HG03025 (cell line): ENCODE results near the gene PGAP6.
"Not testable (repeated sequence)": the region's sequence is repeated elsewhere in the genome, so short reads cannot be mapped to it uniquely, and the experiment has no call there.

Experiments used
- ATAC-seq: cut with Tn5 transposase; IDR thresholded peaks from one replicate; pipeline ENCODE4 v1.9.1; 2021; ENCODE audit warnings: mild to moderate bottlenecking, moderate library complexity; ENCODE audit not compliant: unreplicated experiment, low FRiP score

Gene PGAP6

DNA sequence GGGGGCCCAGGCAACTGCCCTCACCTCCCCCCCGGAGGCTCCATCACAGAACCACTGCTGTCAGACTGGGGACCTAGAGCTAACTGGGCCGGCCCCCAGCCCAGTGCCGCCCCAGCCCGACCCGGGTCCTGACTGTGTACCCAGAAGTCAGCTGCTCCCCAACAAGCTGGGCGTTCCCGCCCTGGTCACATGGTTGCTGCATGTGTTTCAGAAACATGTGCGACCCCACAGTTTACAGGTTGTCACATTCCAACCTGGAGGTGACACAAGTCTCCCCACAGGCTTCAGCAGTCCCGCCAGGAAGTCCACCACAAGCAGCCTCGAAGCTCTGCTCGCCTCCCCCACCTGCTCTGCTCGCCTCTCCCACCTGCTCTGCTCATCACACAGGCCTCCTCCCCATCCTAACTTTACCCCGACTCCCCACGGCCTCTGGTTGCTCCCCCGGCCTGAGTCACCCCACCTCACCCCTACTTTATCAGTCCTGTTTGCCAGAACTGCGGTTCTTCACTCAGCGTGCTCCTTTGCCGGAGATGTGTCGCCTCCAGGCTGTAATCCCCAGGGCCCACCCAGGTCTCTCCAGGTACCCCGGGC, 12.4 kb downstream of the PGAP6 start:
- no peak for ATAC-seq

DNA sequence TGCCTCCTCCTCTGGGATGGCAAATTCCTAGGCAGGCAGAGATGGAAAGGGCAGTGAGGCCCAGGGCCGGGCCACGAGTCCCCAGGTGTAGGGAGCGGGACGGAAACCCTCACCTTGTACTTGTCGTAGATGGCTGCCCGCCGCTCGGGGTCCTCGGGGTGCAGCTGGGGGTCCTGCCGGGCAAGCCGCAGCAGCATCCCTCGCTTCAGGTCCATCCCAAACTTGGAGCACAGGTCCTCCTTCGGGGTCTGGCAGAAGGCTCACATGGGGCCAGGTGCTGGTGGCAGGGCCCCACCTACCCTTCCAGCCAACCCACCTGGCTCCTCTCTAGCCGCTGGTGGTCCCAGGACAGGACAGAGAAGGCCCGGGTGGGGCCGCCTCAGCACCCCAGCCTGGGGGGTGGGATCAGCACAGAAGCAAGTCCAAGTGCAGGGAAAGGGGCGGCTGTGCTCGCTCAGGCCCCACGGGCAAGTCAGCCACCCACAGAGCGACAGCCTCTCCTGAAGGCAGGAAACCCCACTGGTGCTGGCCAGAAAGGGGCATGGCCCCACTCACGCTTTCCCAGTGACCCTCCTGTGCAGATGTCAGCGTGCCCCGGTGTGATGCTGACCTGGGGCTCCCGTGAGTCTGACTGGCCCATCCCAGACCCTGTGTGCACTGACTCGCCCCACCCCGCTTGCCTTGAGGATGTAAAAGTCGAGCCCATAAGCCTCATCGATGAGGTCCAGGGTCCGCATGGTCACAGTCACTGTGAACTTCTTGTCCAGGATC, 13.2 kb downstream of the PGAP6 start:
- no peak for ATAC-seq

DNA sequence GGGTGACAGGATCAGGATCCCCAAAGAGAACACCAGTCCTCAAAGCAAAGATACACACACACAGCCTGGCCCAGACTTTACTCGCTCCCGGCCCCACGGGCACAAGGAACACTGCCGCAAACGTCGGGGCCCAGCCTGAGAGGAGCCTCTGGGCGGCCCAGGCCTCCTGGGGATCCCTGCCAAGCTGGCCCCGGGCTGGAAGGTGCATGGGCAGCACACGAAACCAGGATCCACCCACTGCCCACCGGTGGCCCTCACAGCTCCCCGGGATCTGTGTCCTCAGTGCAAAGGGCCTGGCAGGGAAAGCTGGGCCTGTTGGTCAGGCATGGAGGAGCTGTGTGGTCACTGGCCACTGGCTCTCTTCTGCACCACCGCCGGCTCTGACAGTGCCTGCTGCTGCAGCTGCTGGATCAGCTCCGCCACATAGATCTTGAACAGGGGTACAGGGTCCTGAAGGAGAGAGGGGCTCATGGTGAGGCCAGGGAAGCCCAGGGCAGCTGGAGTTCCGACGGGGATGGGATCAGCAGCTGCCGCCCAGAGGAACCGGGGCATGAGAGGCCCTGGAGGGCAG, 14.4 kb downstream of the PGAP6 start:
- ATAC-seq = no peak

DNA sequence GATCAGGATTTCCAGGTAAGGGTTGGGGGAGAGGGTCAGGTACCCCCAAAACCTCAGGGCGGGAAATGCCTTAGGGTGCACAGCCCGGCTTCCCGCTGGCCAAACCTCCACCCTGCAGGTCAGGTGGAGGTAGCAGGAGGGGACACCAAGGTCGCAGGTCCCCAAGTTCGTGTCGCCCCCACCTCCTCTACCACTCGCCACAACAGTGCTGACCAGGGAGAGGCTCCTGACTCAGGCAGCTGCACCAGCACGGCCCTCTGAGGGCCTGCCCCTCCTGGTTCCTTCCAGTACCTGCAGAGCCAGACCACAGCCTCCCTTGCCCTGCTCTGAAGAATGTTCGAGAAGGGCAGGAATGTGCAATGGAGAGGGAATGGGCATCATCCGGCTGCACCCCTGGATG, 15.3 kb downstream of the PGAP6 start:
- no peak for ATAC-seq

DNA sequence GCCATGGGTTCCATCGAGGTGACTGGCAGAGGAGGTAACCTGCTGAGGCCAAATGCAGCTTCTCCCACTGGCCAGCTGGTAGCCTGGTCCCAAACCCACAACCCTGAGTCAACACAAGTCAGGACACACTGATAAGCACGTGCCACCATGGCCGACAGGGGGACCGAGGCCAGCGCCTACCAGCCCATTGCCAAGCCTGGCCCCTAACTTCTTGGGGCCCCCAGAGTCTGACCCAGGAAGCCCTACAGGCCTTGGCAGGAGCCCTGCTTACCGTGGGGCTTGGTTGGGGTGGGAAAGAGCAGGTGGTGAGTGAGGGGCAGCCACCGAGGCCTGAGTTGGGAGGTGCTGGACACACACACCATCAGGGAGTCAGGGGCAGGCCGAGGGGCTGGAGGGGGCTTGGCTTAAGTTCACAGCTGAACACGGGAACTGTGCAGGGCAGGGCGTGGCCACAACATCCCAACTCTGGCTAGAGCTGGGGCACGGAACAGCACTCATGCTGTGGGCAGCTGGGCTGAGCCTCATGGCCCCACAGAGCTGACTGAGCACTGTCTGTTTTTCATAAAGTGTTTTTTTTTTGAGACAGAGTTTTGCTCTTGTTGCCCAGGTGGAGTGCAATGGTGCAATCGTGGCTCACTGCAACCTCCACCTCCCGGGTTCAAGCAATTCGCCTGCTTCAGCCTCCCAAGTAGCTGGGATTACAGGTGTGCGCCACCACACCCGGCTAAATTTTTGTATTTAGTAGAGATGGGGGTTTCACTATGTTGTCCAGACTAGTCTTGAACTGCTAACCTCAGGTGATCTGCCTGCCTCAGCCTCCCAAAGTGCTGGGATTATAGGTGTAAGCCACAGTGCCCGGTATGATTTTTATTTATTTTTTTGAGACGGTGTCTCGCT, 16.9 kb downstream of the PGAP6 start:
- no peak for ATAC-seq

GRCh38 chr16:363766-364490, 17.9 kb downstream of the PGAP6 start:
- no peak for ATAC-seq

DNA sequence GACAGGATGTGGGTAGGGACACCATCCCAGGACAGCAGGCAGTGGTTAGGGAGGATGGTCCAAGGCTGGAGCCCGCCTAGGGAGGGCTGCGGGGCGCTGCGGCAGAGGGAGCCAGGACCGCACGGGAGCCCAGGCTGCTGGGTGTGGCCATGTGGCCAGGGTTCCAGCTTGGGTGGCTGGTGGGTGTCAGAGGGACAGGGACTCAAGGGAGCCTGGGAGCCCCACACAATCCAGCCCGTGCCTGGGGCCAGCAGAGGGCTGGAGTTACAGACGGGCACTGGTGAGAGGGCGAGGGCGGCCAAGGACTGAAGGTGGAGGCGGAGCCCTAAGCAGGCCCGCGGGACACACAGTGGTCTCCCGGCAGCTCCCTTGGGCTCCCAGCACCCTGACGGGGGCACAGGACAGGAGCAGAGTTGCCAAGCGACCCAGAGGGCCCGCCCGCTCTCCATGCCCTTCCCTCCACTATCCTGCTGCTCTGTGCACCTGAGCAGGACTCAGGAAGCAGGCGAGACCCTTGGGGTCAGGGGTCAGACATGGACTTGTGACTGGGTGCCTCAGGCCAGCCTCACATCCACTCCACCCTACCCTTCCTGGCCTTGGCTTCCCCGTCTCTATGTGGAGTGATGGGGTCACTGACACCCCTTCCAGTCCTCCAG, 18.5 kb downstream of the PGAP6 start:
- ATAC-seq = no peak

DNA sequence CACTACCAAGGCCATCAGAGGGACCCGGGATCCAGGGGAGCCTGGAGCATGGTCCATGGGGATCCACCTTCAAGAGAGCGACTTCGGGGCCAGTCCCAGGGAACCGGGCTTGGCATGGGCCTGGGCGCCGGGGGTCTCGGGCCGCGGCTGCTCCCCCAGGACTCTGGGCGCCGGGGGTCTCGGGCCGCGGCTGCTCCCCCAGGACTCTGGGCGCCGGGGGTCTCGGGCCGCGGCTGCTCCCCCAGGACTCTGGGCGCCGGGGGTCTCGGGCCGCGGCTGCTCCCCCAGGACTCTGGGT, 19.1 kb downstream of the PGAP6 start:
- ATAC-seq = not testable (repeated sequence)

DNA sequence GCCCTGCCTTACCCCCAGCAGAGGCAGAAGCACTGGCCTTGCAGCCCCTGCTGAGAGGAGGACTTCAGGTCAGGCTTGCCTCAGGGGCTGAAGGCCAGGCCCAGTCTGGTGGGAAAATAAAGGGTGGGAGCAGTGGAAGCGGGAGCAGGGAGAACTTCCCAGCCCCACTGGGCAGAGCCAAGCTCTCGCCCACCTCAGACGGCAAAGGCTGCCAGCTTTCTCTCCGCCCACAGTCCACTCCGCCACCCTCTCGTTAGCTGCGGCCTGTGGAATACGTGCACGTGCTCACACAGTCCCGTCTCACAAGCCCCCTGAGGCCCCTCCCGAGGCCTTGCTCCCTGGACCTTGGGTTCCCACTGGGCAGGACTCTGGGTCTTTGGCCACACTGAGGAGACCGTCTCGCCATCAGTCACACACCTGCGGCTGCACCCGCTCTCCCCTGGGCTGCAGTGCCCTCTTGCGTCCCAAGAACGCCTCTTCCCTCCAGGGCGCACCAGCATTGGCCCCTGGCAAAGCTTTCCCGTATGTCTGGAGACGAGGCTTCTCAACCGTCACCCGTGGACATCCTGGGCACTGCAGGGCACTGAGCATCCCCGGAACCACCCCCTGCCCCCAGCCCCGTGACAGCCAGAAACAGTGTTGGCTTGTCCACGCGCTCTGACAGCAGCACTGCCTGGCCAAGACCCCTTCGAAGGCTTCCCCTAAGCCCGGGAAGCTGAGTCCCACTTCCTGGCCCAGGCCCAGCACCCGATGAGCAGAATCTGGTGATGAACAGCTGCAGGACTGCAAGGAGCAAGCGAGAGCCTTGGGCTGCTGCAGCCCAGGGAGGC, 19.7 kb downstream of the PGAP6 start:
- no peak for ATAC-seq

DNA sequence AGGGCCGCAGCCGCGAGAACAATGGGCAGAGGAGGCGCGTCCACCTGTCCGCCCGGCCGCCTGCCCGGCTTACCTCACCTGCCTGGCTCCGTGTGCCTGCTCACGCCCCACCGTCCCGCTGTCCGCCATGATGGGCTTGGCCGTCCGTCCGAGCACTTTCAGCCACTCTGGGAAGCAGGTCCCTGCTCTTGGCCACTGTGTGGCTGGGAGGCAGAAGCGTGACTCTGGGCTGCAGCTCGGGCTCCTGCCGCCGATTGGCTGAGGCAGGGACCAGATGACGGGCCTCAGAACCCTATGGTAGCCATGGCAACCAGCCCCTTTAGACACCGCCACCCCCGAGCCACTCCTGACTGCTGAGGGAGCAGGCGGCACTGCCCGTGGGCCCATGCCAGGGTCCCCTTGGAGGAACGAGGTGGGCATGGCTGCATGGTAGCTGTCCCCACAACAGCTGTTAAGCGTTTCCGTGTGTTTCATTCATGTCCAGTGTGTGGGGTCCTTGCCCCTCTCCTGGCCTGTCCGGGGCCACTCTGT, 20.4 kb downstream of the PGAP6 start:
- no peak for ATAC-seq

- no peak for ATAC-seq
These were observed 21.0 kb downstream of the PGAP6 start for GRCh38 chr16:360698-361336.

- no peak for ATAC-seq
These were observed 21.7 kb downstream of the PGAP6 start for GRCh38 chr16:359871-360697.

- no peak for ATAC-seq
These were observed 22.6 kb downstream of the PGAP6 start for GRCh38 chr16:359067-359763.

DNA sequence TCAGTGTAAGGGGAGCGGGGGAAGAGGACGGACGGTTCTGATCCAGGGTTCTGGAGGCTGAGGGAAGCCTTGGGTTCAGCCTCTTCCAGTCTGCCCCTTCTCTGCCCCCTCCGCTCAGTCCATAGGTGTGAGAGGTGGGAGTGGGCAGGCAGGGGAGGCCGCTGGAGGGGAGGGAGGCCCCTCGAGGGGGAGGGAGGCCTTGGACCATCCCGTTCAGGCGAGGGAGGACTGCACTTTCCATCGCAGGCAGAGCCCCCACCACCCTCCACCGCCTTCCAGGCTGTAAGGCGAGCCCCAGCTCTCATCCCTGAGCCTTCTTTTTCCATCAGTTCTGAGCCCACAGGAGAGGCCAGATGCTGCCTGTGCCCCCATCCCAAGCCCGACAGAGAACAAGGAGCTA, 25.0 kb downstream of the PGAP6 start:
- no peak for ATAC-seq

DNA sequence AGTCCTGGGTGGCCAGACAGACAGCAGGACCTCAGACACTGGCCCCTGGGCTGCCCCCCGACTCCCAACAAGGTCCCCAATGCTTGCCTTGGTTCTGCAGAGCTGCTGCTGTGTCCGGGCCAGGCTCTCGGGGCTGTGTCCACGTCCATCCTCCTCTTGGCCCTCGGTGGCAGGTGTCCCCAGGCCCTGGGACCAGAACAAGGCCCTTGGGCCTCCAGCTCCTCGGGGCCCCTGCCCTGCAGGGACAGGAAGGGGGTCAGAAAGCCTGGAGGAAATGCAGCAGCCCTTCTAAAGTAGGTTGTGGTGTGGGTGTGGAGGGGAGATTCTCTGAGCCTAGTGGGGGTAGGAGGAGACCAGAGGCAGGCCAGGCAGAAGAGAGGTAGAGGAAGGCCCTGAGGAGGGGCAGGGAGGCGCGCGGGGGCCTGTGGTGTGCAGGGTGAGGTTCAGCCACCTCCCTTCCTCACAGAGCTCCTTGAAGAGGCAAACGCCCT, 26.8 kb downstream of the PGAP6 start:
- no peak for ATAC-seq

GRCh38 chr16:354291-354881, 27.4 kb downstream of the PGAP6 start:
- ATAC-seq = no peak
